ENCODE results near the gene ELN.

DNA sequence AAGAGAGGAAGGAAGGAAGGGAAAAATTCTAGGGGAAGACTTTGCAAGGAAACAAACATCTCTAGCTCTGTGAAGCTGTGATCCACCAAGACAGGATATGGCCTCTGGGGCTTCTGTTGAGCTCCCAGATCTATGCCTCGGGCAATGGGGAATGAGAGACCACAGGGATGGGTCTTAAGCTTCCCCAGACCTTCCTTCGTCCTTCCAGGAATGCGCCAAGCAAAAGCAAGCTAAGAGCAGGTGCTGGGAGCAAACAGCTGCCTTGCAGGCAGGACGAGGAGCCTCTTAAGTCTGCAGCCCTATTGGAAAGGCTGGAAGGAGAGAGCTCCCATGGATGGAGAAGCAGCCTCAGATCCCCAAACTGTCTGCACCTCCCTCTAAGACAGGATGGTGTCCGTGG, 21.9 kb upstream of the ELN start:
- TF ChIP-seq, protein P1, sequence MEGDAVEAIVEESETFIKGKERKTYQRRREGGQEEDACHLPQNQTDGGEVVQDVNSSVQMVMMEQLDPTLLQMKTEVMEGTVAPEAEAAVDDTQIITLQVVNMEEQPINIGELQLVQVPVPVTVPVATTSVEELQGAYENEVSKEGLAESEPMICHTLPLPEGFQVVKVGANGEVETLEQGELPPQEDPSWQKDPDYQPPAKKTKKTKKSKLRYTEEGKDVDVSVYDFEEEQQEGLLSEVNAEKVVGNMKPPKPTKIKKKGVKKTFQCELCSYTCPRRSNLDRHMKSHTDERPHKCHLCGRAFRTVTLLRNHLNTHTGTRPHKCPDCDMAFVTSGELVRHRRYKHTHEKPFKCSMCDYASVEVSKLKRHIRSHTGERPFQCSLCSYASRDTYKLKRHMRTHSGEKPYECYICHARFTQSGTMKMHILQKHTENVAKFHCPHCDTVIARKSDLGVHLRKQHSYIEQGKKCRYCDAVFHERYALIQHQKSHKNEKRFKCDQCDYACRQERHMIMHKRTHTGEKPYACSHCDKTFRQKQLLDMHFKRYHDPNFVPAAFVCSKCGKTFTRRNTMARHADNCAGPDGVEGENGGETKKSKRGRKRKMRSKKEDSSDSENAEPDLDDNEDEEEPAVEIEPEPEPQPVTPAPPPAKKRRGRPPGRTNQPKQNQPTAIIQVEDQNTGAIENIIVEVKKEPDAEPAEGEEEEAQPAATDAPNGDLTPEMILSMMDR (IDR thresholded peaks at IDR 0.05 in 4 of 5, conservative IDR thresholded peaks at IDR 0.05 in 1 of 5) = no peak
- no peak for TF ChIP-seq POLR2A (IDR thresholded peaks at IDR 0.05)
